ENCODE results near the gene PLXNB2. TPM values are rescaled to one million over a fixed set of nuclear protein-coding genes. Genes with fewer than 3 reads are reported as not detected.

PLXNB2 gene
- total RNA-seq, 1 experiment from 2014 or later, result 109 TPM

GRCh38 chr22:50300620-50301257 lies 6.7 kb downstream of the PLXNB2 start:
- H3K4me3 ChIP-seq, result no peak overlapping the region
- H3K36me3 ChIP-seq, result peaks cover 34% of the 10 kb centered on the region
- no peaks in the 10 kb centered on the region for H3K9me3 ChIP-seq (replicated peaks)
- no peak for DNase-seq
- peaks cover 34% of the 10 kb centered on the region for H3K4me1 ChIP-seq
- no peaks in the 10 kb centered on the region for H3K27me3 ChIP-seq
- no peak overlapping the region for H3K27ac ChIP-seq

DNA sequence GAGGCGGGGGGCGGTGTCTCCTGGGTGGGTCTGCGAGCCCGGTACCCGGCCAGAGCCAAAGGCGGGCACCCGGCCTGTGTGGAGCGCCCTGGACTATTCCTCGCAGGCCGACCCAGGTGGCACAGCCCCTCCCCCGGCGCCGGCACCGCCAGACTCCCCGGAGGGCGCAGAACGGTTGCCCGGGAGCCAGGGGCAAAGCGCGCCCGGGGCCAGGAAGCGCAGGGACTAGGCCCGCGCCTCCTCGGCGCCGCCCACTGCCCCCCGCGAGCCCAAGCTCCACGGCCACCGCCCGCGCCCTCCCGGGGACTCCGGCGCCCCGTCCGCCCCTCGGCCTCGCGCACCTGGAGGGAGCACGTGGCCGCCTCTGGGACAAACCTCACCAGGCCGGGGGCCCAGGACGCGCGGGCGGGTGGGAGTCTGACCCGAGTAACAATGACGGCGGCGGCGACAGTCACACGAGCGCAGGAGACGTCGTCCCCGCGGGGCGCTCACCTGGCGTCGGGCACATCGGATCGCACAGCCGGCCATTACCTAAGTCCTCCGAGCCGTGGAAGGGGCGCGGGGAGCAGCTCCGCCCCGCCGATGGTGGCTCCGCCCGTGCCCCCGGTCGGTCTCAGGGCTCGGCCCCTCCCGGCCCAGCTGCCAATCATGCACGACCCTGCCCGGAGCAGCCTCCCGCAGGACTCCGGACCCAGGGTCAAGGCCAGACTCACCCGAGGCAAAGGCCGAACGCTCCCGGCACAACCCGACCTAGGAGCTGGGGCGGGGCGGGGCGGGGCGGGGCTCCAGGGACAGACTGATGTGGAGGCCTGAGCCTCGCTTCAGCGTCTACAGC lies 7.4 kb downstream of the PLXNB2 start:
- DNase-seq, result no peak
- no peaks in the 10 kb centered on the region for H3K9me3 ChIP-seq (replicated peaks)
- H3K27me3 ChIP-seq, result no peaks in the 10 kb centered on the region
- no peak overlapping the region for H3K27ac ChIP-seq
- H3K4me1 ChIP-seq, result peaks cover 28% of the 10 kb centered on the region
- H3K4me3 ChIP-seq, result no peak overlapping the region
- H3K36me3 ChIP-seq, result peaks cover 32% of the 10 kb centered on the region

DNA sequence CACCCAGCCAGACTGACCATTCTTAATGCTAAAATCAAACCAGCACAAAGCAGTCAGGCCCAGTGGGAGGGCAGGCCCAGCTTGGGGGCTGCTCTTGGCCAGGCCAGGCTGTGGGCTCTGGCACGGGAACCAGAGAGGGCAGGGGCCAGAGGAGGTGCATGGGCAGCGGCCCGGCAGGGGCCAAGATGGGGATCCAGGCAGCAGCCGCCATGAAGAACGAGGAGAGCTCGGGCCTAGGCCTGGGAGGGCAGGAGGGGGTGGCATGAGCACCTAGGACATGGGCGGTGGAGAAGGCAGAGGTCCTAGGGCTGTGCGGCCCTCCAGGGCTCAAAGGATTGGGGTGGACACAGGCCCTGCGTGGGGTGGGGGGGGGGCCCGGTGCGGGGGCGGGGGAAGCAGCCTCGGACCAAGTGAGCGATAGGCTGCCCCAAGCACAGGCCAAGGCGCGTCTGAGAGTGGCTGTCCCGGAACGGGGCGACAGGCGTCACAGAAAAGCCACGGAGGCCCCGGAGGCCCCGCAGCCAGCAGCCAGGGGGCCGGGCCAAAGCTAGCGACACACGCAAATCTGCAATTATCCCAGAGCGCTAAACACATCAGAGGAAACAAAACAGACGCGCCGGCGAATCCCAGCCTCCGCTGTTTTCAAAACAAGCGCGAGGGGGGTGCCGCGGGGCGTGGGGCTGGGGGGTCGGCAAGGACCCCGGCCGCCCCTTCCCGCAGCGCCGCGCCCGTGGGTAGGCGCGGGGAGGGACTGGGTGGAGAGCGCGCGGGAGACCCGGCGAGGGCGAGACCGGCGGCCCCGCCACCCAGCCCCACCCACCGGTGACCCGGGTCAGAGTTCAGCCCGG lies 8.3 kb downstream of the PLXNB2 start:
- Histone ChIP-seq H3K4me3 (no peak overlapping the region), H3K27ac (no peak overlapping the region), H3K9me3 (replicated peaks) (no peaks in the 10 kb centered on the region), H3K4me1 (peaks cover 27% of the 10 kb centered on the region), H3K36me3 (peaks cover 26% of the 10 kb centered on the region), H3K27me3 (no peaks in the 10 kb centered on the region)
- no peak for DNase-seq

GRCh38 chr22:50298266-50298637 lies 9.2 kb downstream of the PLXNB2 start:
- H3K4me3 ChIP-seq, result no peak overlapping the region
- no peaks in the 10 kb centered on the region for H3K9me3 ChIP-seq (replicated peaks)
- H3K4me1 ChIP-seq, result peaks cover 25% of the 10 kb centered on the region
- DNase-seq, result no peak
- no peak overlapping the region for H3K27ac ChIP-seq
- H3K27me3 ChIP-seq, result no peaks in the 10 kb centered on the region
- H3K36me3 ChIP-seq, result peaks cover 23% of the 10 kb centered on the region

DNA sequence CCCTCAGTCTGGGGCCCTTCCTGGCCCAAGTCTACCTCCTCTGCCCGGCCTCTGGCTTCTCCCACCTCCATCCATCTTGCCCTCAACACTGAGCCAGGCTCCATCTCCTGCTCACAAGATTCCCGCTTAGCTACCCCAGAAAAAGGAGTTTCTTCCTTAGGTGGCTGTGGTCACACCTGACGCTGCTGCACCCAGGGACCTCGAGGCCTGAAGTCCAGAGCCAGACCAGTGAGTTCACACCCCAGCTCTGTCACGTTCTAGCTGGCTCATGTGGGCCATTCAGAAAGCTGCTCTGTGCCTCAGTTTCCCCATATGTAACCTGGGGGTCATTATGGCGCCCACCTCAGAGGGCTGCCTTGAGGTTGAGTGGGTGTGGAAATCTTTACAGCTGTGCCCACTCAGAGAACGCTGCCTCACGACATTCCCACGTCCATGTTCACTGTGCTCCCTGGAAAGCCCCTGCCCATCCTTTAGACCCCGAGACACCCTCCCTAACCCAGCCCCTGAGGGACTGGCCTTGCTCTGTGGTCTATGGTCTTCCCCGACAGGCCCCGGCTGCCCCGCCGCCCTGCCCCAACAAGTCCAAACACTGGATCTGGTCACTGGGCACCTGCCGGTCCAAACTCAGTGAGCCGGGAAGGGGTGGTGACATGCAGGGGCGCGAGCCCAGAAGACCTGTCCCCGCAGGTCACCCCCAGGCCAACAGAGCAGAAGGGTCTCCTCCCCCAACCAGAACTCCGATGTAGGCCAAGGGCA lies 9.8 kb downstream of the PLXNB2 start:
- DNase-seq, result no peak
- no peak overlapping the region for H3K27ac ChIP-seq
- H3K4me1 ChIP-seq, result peaks cover 25% of the 10 kb centered on the region
- H3K4me3 ChIP-seq, result no peak overlapping the region
- H3K36me3 ChIP-seq, result peaks cover 23% of the 10 kb centered on the region
- no peaks in the 10 kb centered on the region for H3K27me3 ChIP-seq
- no peaks in the 10 kb centered on the region for H3K9me3 ChIP-seq (replicated peaks)

GRCh38 chr22:50296658-50297490 lies 10.6 kb downstream of the PLXNB2 start:
- no peak overlapping the region for H3K27ac ChIP-seq
- no peaks in the 10 kb centered on the region for H3K9me3 ChIP-seq (replicated peaks)
- DNase-seq, result no peak
- no peak overlapping the region for H3K4me3 ChIP-seq
- H3K4me1 ChIP-seq, result peaks cover 23% of the 10 kb centered on the region
- no peaks in the 10 kb centered on the region for H3K27me3 ChIP-seq
- H3K36me3 ChIP-seq, result peaks cover 22% of the 10 kb centered on the region

GRCh38 chr22:50294319-50294656 lies 13.2 kb downstream of the PLXNB2 start:
- H3K36me3 ChIP-seq, result peaks cover 33% of the 10 kb centered on the region
- H3K9me3 ChIP-seq (replicated peaks), result no peaks in the 10 kb centered on the region
- peaks cover 23% of the 10 kb centered on the region for H3K4me1 ChIP-seq
- DNase-seq, result no peak
- no peaks in the 10 kb centered on the region for H3K27me3 ChIP-seq
- H3K27ac ChIP-seq, result peak overlapping the region; percentile 50; the same call in 1 of the 2 replicates
- H3K4me3 ChIP-seq, result no peak overlapping the region

DNA sequence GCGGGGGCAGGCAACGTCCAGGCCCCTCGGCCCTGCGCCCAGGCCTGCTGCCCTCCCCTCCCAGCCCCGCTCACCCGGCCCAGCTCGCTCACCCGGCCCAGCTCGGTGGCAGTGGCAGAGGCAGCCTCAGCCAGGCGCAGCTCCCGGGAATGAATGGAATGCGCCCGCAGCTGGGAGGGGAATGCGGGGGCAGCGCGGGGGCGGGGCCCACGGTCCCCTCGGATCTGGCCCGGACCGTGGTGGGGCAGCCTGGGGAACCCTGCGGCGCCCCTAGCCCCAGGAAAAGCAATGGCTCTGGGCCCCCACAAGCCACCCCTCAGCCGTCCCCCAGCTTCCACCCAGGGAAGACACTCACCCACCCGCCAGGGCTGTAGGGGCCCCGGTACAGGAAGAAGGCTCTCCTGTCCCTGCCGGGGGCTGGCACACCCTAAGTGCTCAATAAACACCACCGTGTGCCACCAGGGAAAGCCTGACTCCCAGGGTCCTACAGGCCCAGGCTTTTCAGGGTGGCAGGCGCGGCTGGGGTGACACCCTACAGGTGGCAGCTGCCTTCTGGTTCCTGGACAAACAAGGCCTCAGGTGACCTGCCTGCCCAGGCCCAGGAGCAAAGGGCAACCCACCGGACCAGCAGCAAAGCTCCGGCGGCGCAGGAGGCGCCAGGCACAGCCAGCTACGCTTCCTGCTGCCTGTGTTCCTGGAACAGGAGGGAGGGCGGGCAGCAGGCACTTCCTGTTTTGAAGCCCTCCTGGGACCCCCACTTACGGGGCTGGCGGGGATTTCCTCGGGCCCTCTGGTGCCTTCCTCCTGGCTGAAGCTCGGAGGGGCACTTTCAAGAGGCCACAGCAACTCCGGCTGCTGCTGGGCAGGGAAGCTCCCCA lies 13.8 kb downstream of the PLXNB2 start:
- peak overlapping the region; percentile 33 for H3K4me3 ChIP-seq
- peaks cover 23% of the 10 kb centered on the region for H3K4me1 ChIP-seq
- H3K9me3 ChIP-seq (replicated peaks), result no peaks in the 10 kb centered on the region
- H3K27me3 ChIP-seq, result no peaks in the 10 kb centered on the region
- H3K36me3 ChIP-seq, result peaks cover 39% of the 10 kb centered on the region
- peak; percentile 68 to 80 for DNase-seq
- H3K27ac ChIP-seq, result peak overlapping the region; percentile 50

DNA sequence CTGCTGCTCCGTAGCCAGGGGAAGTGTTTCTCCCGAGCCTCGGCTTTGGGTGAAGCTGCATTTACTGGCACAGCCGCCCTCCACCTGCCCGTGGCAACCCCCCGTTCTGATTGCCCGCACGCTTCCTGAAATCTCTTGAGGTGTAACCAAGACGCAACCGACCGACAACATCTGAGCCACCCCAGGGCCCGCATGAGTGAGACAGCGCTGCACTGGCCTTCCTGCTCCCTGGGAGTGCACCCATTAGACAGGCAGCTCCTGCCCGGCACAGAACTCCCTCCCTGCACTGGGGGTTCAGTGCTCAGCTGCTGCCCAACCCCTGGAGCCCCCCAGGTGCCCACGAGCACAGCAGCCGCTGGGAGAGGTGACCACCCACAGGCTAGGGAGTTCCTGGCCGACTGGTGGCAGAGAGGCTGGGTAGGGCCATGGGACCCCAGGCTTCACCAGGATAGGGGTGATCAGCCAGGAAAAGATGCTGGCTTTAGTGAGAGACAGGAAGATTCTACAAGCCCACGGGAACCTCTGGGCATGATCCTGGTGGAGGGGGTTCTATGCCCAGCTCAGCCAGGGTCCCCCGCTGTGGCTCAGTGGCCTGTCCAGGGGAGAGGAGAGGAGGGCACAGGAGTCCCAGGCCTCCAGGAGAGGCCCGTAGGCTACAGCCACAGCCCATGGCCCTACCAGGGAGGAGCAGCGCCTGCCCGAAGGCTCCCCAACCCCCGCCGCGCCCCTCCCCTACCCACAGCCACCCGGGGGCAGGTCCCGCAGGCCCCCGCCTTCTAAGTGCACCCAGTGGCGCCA lies 14.6 kb downstream of the PLXNB2 start:
- DNase-seq, result no peak
- H3K4me1 ChIP-seq, result peaks cover 23% of the 10 kb centered on the region

GRCh38 chr22:50289942-50290630 lies 17.4 kb downstream of the PLXNB2 start:
- Histone ChIP-seq H3K36me3 (peaks cover 67% of the 10 kb centered on the region), H3K4me3 (no peak overlapping the region), H3K27ac (no peak overlapping the region), H3K9me3 (replicated peaks) (no peaks in the 10 kb centered on the region), H3K27me3 (no peaks in the 10 kb centered on the region), H3K4me1 (peaks cover 23% of the 10 kb centered on the region)
- no peak for DNase-seq

More for the DNA sequence above, 14.6 kb downstream of the PLXNB2 start:
- Histone ChIP-seq H3K36me3 (peaks cover 47% of the 10 kb centered on the region), H3K27ac (peak overlapping the region; percentile 50), H3K9me3 (replicated peaks) (no peaks in the 10 kb centered on the region), H3K4me3 (peak overlapping the region; percentile 33), H3K27me3 (no peaks in the 10 kb centered on the region)

DNA sequence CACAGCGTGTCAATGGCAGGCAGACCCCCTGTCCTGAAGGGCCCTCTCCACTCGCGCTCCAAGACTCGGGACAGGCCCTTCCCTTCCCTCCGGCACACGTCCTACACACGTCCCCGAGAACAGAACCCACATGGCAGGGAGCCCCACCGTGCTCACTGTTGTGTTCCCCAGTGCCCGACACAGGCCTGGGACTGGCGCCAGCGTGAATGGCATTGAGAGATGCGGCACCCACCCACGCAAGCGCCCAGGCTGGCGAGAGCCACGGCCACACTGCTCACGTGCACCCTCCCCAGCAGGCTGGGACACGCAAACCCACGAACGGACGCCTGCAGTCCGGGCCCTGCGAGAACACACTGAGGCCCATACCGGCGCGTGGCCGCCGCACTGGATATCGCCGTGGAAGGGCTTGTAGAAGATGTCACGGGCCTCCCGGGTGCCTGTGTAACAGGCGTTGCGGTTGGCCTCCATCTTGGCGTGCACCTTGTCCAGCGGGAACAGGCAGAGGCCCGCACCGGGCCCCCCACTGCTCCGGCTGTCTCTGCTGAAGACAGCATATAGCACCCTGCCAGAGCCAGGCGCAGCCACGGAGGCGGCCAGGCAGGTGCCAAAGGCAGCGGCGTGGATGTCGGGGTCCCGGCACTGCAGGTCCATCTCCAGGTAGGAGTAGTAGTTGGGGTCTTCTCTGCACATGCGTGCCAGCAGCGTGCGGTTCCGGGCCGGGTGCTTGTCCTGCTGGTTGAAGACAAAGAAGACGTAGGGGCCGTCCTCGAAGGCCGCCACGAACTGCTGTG lies 18.1 kb downstream of the PLXNB2 start:
- Histone ChIP-seq H3K4me3 (no peak overlapping the region), H3K27ac (no peak overlapping the region), H3K27me3 (no peaks in the 10 kb centered on the region), H3K4me1 (peaks cover 19% of the 10 kb centered on the region), H3K9me3 (replicated peaks) (no peaks in the 10 kb centered on the region), H3K36me3 (peaks cover 73% of the 10 kb centered on the region)
- no peak for DNase-seq
